Activated CD4-positive, alpha-beta memory T cell treated with anti-CD3 and anti-CD28 coated beads for 36 hours (primary cell): ENCODE measurements around the gene FBXL22. TPM values are rescaled to one million over a fixed set of nuclear protein-coding genes. Genes with fewer than 3 reads are reported as not detected.

Experiments
- CTCF ChIA-PET: fragments of 350-600 bp; sonication (Branson Sonifier 250); formaldehyde crosslinking; loops from one replicate; lab custom pipeline; 2021; ENCODE audit warnings: antibody characterized with exemption, inconsistent platforms; lab: Charles Lee
- POLR2A ChIA-PET: fragments of 350-600 bp; sonication (Branson Sonifier 250); formaldehyde crosslinking; loops from one replicate; lab custom pipeline; 2021; ENCODE audit warnings: antibody characterized with exemption; lab: Charles Lee
- DNase-seq: peaks from one replicate; pipeline ENCODE4 v3.0.0-alpha.2; 2020
- H3K27ac Mint-ChIP-seq: one replicate; pipeline ENCODE4 v1.8.0; 2021; ENCODE audit warnings: mixed read lengths
- H3K27me3 Mint-ChIP-seq: one replicate; pipeline ENCODE4 v1.8.0; 2021; ENCODE audit warnings: mixed read lengths
- H3K36me3 Mint-ChIP-seq: one replicate; pipeline ENCODE4 v1.8.0; 2021; ENCODE audit warnings: mixed read lengths
- H3K4me1 Mint-ChIP-seq: one replicate; pipeline ENCODE4 v1.8.0; 2021; ENCODE audit warnings: low read depth, mixed read lengths
- H3K4me3 Mint-ChIP-seq: one replicate; pipeline ENCODE4 v1.8.0; 2021; ENCODE audit warnings: mild to moderate bottlenecking, mixed read lengths
- H3K9me3 Mint-ChIP-seq: one replicate; pipeline ENCODE4 v1.8.0; 2021; ENCODE audit warnings: mixed read lengths
- intact Hi-C: fragments of 100-400 bp; cut with micrococcal nuclease; formaldehyde crosslinking; loops from one replicate; pipeline ENCODE4 v1.15.1; 2023
- total RNA-seq, 2 experiments: library from RNA; stranded (reverse); gene quantifications; one replicate each; pipeline ENCODE4 v1.2.3, GENCODE V29; 2021

FBXL22 gene
- total RNA-seq, 2 experiments from 2014 or later: 0.48 to 0.74 TPM

GRCh38 chr15:63565536-63566186 lies 31.5 kb upstream of the FBXL22 start:
- H3K9me3 Mint-ChIP-seq: no peaks in the 10 kb centered on the region

DNA sequence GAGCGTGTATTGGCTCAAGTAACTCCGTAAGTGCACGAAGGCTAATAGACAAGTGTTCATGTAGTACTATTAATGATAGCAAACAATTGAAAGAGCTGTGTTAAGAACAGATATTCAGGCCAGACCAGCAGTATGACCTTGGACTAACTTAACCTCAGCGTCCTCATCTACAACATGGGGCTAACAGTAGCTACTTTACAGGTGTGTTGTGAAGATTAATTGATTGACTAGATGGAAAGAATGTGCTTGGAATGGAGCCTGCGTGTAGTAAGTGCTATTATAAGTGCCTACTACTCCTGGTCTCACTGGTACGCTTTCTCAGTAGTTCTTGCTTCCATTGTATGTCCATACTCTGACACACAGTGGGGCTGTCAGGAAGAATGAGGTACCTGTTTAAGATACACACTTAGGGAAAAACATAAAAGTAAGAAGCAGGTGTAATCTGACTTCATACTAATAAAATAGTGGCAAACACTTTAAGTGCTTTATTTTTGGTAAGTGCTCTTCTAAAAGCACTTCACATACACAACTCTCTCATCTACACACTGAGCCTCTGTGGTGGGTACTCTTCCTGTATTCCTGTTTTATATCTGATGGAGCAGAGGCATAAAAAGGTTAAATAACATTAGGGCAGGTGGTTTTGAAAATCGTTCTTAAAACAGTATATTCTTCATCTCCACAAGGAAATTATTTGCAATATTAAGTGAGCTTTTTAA lies 24.3 kb upstream of the FBXL22 start:
- Mint-ChIP-seq H3K4me1 (peaks cover 22% of the 10 kb centered on the region), H3K4me3 (no peak overlapping the region), H3K36me3 (peaks cover 32% of the 10 kb centered on the region), H3K27me3 (no peaks in the 10 kb centered on the region), H3K9me3 (no peaks in the 10 kb centered on the region), H3K27ac (peak overlapping the region; percentile 68)
- intact Hi-C loops: no loop called here
- CTCF ChIA-PET: interaction anchor here (0.6 to 1.1 kb wide), 4 partner anchors 19 to 106 kb away, joined by 3 to 4 read pairs (median 4); no protein-coding TSS in a partner anchor
- no peak for DNase-seq
- POLR2A ChIA-PET: no interaction called here

More at GRCh38 chr15:63565536-63566186, 31.5 kb upstream of the FBXL22 start:
- peaks cover 28% of the 10 kb centered on the region for H3K4me1 Mint-ChIP-seq
- peak overlapping the region; percentile 61 for H3K27ac Mint-ChIP-seq
- H3K36me3 Mint-ChIP-seq: peaks cover 41% of the 10 kb centered on the region
- intact Hi-C loops: no loop called here
- H3K4me3 Mint-ChIP-seq: no peak overlapping the region
- no peaks in the 10 kb centered on the region for H3K27me3 Mint-ChIP-seq
- DNase-seq: no peak
- POLR2A ChIA-PET: interaction anchor here (1.3 kb wide), 1 partner anchor 28 kb away, joined by 3 read pairs; no protein-coding TSS in a partner anchor
- CTCF ChIA-PET: interaction anchor here (0.6 to 1.7 kb wide), 8 partner anchors 12 to 112 kb away, joined by 3 to 6 read pairs (median 3); no protein-coding TSS in a partner anchor

DNA sequence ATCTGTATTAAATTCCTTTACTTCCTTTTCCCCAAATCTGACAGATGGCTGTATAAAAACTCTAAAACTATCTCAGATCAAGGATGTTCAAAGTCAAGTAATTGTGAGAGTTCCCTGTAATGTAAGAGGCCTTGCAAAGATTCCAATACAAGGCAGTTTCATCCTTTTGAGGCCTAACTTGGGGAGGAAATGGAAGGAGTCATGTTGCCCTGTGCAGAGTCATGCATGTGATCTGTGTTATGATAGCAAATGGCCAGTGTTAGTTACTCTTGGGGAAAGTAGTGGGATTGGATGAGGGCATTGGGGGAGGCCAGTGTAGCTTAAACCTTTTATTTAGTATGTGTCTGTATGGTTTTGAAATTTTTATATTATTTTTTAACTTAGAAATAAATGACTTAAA lies 23.7 kb upstream of the FBXL22 start:
- no peak for DNase-seq
- peaks cover 19% of the 10 kb centered on the region for H3K4me1 Mint-ChIP-seq
- CTCF ChIA-PET: interaction anchor here (0.6 to 0.8 kb wide), 2 partner anchors 20 to 36 kb away, joined by 3 to 4 read pairs; no protein-coding TSS in a partner anchor
- intact Hi-C loops: no loop called here
- H3K27me3 Mint-ChIP-seq: no peaks in the 10 kb centered on the region
- no peak overlapping the region for H3K4me3 Mint-ChIP-seq
- peaks cover 29% of the 10 kb centered on the region for H3K36me3 Mint-ChIP-seq
- POLR2A ChIA-PET: no interaction called here
- H3K27ac Mint-ChIP-seq: peak overlapping the region; percentile 68
- H3K9me3 Mint-ChIP-seq: no peaks in the 10 kb centered on the region

DNA sequence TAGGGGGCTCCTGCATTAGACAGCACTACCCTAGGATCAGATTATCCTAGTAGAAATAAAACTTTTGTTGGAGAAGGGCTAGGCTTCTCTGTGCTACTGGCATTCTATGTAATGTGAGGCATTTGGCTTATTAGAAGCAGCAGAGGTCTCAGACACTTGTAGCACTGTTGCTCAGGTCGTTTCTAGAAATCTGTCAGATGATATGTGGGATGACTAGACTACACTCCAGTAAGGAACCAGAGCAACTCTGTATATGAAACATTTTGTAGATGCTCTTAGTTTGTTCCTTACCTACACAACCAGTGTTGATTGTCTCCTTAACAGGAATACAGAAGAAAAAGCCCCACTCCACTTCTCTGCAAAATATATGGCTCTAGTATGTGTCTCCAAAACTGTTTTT lies 21.9 kb upstream of the FBXL22 start:
- no peak overlapping the region for H3K27ac Mint-ChIP-seq
- no peaks in the 10 kb centered on the region for H3K27me3 Mint-ChIP-seq
- ChIA-PET CTCF (interaction anchor here (1.2 kb wide), 1 partner anchor 24 kb away, joined by 4 read pairs; no protein-coding TSS in a partner anchor), POLR2A (no interaction called here)
- H3K4me1 Mint-ChIP-seq: peaks cover 14% of the 10 kb centered on the region
- intact Hi-C loops: no loop called here
- DNase-seq: no peak
- no peak overlapping the region for H3K4me3 Mint-ChIP-seq
- H3K9me3 Mint-ChIP-seq: no peaks in the 10 kb centered on the region
- peaks cover 26% of the 10 kb centered on the region for H3K36me3 Mint-ChIP-seq

GRCh38 chr15:63576441-63576840 lies 20.7 kb upstream of the FBXL22 start:
- no peaks in the 10 kb centered on the region for H3K27me3 Mint-ChIP-seq

GRCh38 chr15:63582179-63582578 lies 15.0 kb upstream of the FBXL22 start:
- CTCF ChIA-PET: interaction anchor here (1.1 to 1.5 kb wide), 2 partner anchors 13 to 116 kb away, joined by 3 read pairs; no protein-coding TSS in a partner anchor
- peaks cover 39% of the 10 kb centered on the region for H3K36me3 Mint-ChIP-seq
- POLR2A ChIA-PET: no interaction called here
- H3K27ac Mint-ChIP-seq: peak overlapping the region; percentile 69
- no peaks in the 10 kb centered on the region for H3K27me3 Mint-ChIP-seq
- intact Hi-C loops: no loop called here
- peaks cover 3% of the 10 kb centered on the region for H3K9me3 Mint-ChIP-seq
- no peak for DNase-seq
- H3K4me3 Mint-ChIP-seq: no peak overlapping the region
- peaks cover 20% of the 10 kb centered on the region for H3K4me1 Mint-ChIP-seq

More at GRCh38 chr15:63576441-63576840, 20.7 kb upstream of the FBXL22 start:
- Mint-ChIP-seq H3K4me1 (peaks cover 14% of the 10 kb centered on the region), H3K4me3 (no peak overlapping the region), H3K9me3 (no peaks in the 10 kb centered on the region), H3K27ac (peak overlapping the region; percentile 3), H3K36me3 (peaks cover 24% of the 10 kb centered on the region)
- DNase-seq: no peak
- ChIA-PET POLR2A (no interaction called here), CTCF (interaction anchor here (1.0 to 1.2 kb wide), 2 partner anchors 23 to 33 kb away, joined by 3 to 5 read pairs; no protein-coding TSS in a partner anchor)
- intact Hi-C loops: no loop called here

DNA sequence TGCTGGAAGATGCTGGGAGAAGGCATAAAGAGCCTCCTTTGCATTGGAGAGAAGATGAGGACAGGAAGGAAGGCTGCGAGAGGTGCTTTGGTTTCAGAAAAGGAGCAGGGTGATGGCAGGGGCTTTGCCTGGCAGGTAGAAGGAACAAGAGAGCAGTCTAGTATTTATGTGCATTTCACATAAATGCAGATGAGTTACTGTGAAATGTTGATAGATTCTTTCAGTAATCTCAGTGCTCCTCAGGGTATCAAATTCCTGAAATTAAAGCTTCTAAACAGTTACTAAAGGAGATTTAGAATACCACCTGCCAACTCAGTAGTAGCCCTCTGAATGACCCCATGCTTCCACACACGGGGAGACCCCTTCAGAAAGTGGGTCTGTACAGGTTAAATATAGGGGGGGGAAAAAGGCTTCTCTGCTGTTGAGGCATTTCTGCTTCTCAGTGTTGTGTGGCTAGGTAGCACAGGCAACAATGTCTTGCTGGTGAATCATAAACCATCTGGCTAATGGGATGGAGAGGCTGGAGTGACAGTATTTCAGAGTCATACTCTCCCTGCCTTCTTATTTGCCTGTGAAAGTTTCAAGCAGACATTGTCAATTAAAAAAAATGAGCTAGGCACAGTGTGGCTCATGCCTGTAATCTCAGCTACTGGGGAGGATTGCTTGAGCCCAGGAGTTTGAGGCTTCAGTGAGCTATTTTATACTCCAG lies 14.3 kb upstream of the FBXL22 start:
- Mint-ChIP-seq H3K27me3 (no peaks in the 10 kb centered on the region), H3K9me3 (peaks cover 3% of the 10 kb centered on the region), H3K36me3 (peaks cover 39% of the 10 kb centered on the region), H3K4me3 (no peak overlapping the region), H3K4me1 (peaks cover 20% of the 10 kb centered on the region), H3K27ac (peak overlapping the region; percentile 69)
- CTCF ChIA-PET: interaction anchor here (1.5 kb wide), 1 partner anchor 116 kb away, joined by 3 read pairs; no protein-coding TSS in a partner anchor
- DNase-seq: peak; percentile 40
- intact Hi-C loops: no loop called here
- POLR2A ChIA-PET: no interaction called here

- Mint-ChIP-seq H3K4me3 (no peak overlapping the region), H3K36me3 (peaks cover 63% of the 10 kb centered on the region), H3K4me1 (peaks cover 28% of the 10 kb centered on the region), H3K27me3 (no peaks in the 10 kb centered on the region), H3K27ac (peak overlapping the region; percentile 43), H3K9me3 (peaks cover 3% of the 10 kb centered on the region)
- POLR2A ChIA-PET: no interaction called here
- intact Hi-C loops: no loop called here
- DNase-seq: no peak
- CTCF ChIA-PET: no interaction called here
Observed at GRCh38 chr15:63586790-63587189, 10.4 kb upstream of the FBXL22 start.

DNA sequence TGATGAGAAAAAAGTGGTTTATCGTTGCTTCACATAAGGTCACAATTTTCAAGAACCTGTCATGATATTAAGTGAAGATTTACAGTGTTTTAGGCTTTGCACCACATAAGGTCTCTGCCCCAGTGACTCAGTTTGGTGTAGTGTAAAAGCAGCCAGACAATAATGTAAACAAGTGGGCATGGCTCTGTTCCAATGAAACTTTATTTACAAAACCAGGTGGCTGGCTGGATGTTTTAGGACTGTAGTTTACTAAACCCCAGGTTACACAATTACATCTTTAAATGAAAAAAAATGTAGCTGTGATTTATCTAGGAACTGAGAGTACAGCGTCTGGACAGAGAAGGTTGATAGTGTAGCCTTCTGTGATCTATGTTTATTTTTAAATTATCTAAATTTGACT lies 9.7 kb upstream of the FBXL22 start:
- Mint-ChIP-seq H3K9me3 (peaks cover 3% of the 10 kb centered on the region), H3K4me1 (peaks cover 26% of the 10 kb centered on the region), H3K27me3 (no peaks in the 10 kb centered on the region), H3K36me3 (peaks cover 64% of the 10 kb centered on the region), H3K4me3 (no peak overlapping the region), H3K27ac (no peak overlapping the region)
- ChIA-PET CTCF (interaction anchor here (0.7 to 1.0 kb wide), 2 partner anchors 12 to 46 kb away, joined by 3 read pairs; no protein-coding TSS in a partner anchor), POLR2A (no interaction called here)
- intact Hi-C loops: no loop called here
- DNase-seq: no peak

GRCh38 chr15:63588826-63589225 lies 8.4 kb upstream of the FBXL22 start:
- DNase-seq: no peak
- ChIA-PET CTCF (interaction anchor here (2.1 kb wide), 1 partner anchor 11 kb away, joined by 5 read pairs; no protein-coding TSS in a partner anchor), POLR2A (no interaction called here)
- H3K27ac Mint-ChIP-seq: no peak overlapping the region
- peaks cover 29% of the 10 kb centered on the region for H3K4me1 Mint-ChIP-seq
- H3K27me3 Mint-ChIP-seq: no peaks in the 10 kb centered on the region
- intact Hi-C loops: no loop called here
- peaks cover 3% of the 10 kb centered on the region for H3K9me3 Mint-ChIP-seq
- H3K4me3 Mint-ChIP-seq: no peak overlapping the region
- H3K36me3 Mint-ChIP-seq: peaks cover 65% of the 10 kb centered on the region
